HS-27A (cell line): Measurements from ENCODE around the gene DPH3.

Source experiments
- DNase-seq: peaks from one replicate; pipeline ENCODE4 v3.0.0-alpha.2; 2012; ENCODE audit warnings: low read depth, missing footprints

The DPH3 gene

DNA sequence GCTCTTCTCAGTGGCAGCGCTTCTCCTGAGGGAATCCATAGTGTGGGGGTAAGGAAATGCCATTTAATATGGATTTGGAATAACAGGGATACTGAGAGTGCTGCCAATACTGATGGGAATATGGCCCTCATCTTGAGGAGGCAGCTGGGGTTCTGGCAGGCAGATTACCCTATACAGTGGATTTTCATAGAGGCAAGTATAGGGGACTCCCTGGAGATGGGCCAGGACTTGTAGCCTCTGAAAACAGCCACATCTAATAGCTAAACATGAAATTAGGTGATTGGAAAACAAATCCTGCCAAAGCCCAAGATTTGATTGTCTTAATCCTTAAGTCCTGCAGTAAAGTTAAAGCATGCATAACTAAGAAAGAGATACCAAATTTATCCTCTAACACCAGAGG lies 30.9 kb downstream of the DPH3 start:
- DNase-seq, result no peak

DNA sequence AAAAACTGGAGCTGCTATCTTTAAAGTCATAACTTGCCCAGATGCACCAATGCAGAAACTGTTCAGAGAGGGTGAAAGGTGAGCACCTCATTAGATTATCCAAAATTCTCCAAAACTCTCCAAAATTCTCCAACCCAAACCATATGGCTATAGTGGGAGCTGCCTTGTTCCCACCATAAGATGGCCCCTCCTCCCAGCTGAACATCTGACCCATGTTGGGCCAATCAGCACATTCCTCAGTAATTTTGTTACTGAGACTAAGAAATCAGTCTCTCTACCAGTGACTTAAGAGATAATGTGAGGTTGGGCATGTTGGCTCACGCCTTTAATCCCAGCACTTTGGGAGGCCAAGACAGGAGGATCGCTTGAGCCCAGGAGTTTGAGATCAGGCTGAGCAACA lies 32.8 kb downstream of the DPH3 start:
- no peak for DNase-seq

- no peak for DNase-seq
Measured at GRCh38 chr3:16229681-16230080, 35.1 kb downstream of the DPH3 start.

DNA sequence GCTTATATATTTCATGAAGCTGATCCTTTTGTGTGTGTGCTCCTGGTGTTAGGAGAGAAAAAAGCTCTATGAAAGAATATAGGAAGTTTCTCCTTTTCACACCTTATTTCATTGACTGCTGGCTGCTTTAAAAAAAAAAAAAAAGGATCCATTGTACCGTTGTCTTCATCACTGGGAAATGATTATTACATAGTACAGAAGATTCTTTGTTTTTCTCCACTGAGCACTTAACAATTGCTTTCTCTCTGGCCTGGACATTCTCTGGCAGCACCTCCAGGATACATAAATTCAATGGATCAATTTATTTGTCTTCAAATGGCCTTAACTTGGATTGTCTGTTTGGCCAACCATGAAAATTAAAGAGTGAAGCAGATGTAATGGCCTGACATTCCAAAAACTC lies 37.2 kb downstream of the DPH3 start:
- no peak for DNase-seq

- no peak for DNase-seq
Measured at GRCh38 chr3:16224325-16224724, 40.4 kb downstream of the DPH3 start.

- no peak for DNase-seq
Measured at GRCh38 chr3:16222547-16222946, 42.2 kb downstream of the DPH3 start.

DNA sequence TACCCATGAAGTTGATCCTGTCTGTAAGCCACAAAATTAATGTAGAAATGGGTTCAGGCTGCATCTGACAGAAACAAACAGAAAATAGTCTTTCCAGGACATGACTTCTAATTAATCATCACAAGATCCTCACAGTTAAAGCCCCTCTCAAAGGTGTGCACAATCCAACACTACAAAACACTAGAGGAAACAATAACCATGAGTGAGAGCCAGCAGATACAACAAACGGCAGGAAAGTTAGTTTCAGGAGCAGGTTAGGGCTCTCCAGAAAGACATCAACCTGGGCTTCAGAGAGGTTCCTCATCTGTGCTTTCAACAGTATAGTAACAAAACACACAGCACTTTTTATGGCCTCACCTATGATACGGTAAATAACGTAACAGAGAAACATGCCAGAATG lies 42.8 kb downstream of the DPH3 start:
- no peak for DNase-seq

DNA sequence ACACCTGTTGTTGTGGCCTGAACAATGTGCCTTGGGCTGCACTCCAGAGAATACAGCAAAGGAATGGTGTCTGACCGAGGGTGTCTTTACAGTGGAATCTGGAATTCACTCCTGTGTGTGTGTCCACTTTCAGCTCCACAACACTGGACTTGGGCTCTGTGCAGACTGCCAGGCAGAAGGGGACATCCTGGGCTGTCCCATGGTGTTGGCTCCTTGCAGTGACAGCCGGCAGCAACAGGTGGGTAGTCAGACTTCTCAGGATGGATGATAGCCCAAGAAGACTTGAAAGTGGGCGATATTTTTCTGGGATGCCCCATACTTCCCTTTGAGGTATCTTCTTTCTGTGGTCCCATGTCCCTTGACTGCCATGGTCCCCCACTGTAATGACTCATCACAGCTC lies 45.0 kb downstream of the DPH3 start:
- DNase-seq, result no peak

DNA sequence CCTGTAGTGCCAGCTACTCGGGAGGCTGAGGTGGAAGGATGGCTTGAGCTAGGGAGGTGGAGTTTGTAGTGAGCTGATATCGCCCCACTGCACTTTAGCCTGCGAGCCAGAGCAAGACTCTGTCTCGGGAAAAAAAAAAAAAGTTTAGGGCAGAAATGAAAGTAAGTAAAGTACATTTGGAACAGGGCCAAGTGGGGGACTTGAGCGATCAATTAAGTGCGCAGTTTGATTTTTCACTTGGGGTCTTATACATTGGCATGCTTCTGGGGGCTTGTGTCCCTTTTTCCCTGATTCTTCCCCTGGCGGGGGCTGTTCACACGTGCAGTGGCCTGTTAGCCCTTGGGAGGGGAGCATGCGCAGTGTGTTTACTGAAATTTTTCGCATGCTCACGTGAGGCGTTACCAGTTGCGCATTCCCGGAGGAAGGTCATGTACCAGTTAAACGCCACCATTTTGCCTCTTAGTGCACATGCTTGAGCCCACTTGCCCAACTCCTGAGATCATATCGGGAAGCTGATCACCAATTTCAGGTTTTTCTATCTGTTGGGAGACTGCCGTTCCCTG lies 48.3 kb downstream of the DPH3 start:
- DNase-seq, result no peak

DNA sequence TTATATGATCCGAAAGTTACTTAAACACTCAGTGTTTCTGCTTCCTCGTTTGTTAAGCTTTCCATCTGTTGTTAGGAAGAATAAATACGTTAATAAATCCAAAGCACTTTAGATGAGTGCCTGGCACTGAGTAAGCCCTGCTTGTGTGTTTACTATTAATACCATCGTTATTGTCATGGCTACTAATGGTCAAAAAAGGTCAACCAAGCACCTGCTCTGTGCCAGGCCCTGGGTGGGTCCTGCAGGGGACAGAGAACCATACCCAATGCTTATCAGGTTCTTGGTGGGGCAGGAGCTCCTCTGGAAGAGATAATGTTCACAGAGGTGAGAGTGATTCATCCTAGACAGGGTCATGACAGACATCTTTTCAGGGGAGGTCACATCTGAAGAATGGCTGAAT lies 50.4 kb downstream of the DPH3 start:
- no peak for DNase-seq

- no peak for DNase-seq
Measured at GRCh38 chr3:16211176-16211904, 53.4 kb downstream of the DPH3 start.
